Heart left ventricle (tissue), 13 donors: ENCODE data around the gene COMP.

Experiments used
- CTCF ChIP-seq, 12 donors: fragments of 200-600 bp; sonication (generic) in 4 of 12; IDR thresholded peaks; one replicate each; pipeline versions ENCODE4 v1.5.0 to v1.8.0; 2018 to 2022; ENCODE audit warnings: antibody characterized with exemption in 12 of 12, mild to moderate bottlenecking in 5 of 12
- POLR2A ChIP-seq, 2 donors: fragments of 450-650 bp; IDR thresholded peaks; one replicate each; pipeline ENCODE4 v1.6.1; 2017; ENCODE audit warnings: antibody characterized with exemption in 2 of 2, mild to moderate bottlenecking in 2 of 2, moderate library complexity in 2 of 2
- donor health status: ischemic (EF 13 %, LVEDD 7.1; RV severe dilation, severe dysfunction).
- donor health status: DM: no; HTN: yes; CAD: no.
- donor health status: DM: no; HTN: no; CAD: no.
- donor health status: ischemic (EF 25% LVEDD 6.9; RV normal size, moderate dysfunction).
- donor health status: ischemic (EF 25% LVEDD 5.7; RV mildly dilated, moderate dysfunction).
- donor health status: ischemic (EF 35%, LVEDD 5.7; RV mildly dilated, moderate dysfunction).
- donor health status: nonischemic (EF 11% LVEDD 7.7; RV severe dilation, severe dysfunction).
- donor health status: DM: yes; HTN: yes; CAD: no.
- donor health status: PGD.
- donor health status: ischemic (EF 29% LVEDD 5.4; RV normal size, mild dysfunction).
- donor health status: nonischemic (EF 23%, LVEDD 6.1; RV moderate dilation, normal function).

GRCh38 chr19:18785179-18786124 is 5.7 kb downstream of the COMP start:
- TF ChIP-seq POLR2A (IDR thresholded peaks at IDR 0.05) (no peak), CTCF (IDR thresholded peaks at IDR 0.05) (no peak)
